ENCODE data around the gene RAB37.

The RAB37 gene, protein sequence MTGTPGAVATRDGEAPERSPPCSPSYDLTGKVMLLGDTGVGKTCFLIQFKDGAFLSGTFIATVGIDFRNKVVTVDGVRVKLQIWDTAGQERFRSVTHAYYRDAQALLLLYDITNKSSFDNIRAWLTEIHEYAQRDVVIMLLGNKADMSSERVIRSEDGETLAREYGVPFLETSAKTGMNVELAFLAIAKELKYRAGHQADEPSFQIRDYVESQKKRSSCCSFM

DNA sequence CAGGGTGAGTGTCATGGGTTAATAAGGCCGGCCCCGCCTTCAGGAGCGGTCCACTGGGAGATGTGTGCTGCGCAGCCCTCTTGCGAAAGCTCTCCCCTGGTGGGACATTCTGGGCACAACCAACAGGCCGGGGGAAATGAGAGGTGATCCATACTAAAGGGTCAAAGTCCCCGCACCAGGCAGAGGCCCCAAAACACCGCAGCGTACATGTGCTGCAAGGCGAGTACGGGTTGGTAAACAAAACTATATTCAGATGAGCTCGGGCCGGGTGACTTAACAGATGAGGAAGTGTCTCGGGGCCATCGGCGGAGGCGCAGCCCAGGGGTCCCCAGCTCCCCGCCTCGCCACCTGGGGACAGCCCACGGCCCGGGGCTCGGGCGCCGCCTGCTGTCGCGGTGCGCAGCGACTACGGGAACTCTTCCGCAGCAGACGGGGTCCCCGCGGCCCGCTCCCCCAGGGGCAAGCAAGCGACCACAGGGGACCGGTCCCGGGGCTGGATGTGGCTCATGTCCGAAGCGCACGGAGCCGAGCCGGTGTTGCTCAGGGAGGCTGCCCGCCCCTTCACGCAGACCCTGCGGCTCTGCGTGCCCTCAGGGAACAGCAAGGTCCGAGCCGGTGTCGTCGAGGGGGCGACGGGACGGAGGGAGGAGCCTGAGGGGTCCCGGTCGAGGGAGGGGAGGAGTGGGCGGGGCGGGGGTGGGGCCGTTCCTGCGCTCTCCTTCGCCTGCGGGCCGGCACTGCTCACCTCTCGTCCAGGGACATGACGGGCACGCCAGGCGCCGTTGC, at the start of gene RAB37:
Gene RAB37, plus strand, starts transcription at position 744 of the 786 bp plus-strand sequence. Its CDS starts 17 bp downstream, at position 761.
- peak; percentile 80 for DNase-seq

DNA sequence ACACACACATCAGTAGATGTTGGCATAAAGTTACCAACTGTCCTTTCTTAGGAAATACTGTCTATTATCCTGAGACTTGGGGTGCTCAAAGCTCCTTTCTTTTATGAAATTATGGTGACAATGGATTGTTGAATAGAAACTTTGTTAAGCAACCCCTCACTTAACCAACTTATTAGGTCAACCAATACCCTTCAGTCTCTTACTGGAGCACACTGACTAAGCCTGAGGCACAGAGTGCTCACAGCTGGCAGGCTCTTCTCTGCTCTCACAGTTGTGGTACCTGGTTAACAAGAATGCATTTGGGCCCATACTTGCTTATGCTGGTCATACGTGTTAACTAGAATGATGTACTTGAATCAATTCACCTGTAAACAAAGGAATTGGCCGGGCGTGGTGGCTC, 49.2 kb upstream of the RAB37 start:
- no peak for DNase-seq

DNA sequence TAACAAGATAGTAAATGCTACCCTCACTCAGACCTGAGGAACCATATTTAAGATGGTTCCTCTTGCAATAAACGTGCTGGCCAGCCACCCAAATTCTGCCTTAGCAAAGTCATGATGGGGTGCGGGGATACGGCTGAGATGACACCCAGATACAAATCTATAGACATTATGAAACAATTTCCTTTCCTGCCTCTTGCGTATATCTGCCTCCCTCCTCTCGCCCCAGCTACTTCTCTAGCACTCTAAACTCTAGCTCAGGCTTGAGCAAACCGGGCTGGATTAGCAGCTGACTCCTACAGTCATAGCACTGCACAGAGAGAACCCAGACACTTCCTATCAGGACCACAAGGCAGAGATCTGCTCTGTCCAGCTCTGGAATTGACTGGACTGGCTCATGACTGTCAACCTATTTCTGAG, 46.6 kb upstream of the RAB37 start:
- DNase-seq, result no peak

- no peak for DNase-seq
Observed at GRCh38 chr17:74691151-74691550, 45.9 kb upstream of the RAB37 start.

DNA sequence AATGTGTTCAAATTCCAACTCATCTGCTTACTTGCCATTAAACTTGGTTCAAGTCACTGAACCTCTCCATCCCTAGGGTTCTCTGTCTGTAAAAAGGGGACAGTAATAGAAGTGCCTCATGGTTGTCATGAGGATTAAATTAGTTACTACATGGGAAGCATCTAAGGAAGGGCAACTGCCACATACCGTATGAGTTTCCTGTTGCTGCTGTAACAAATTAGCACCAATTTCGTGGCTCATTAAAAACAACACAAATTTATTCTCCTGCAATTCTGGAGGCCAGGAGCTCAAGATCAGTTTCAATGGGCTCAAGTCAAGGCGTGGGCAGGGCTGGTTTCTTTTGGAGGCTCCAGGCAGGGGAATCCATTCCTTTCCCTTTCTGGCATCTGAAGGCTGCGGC, 43.0 kb upstream of the RAB37 start:
- DNase-seq, result no peak

DNA sequence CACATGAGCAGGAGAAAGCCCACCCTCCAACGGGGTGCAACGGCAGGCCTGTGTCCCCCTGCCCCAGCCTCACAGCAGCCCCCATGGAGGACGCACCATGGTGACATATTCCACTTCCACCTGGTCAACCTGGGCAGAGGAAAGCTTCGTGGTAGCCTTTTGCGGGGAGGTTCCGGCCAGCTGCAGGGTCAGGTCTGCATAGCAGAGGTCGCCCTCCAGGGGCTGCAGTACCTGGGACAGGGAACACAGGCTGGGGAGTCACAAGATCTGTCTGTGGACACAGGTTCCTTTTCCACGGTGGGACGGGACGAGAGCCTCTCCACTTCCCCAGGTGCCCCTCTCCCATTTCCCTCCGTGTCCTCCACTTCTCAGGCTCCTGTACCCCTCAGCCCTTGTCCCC, 41.4 kb upstream of the RAB37 start:
- no peak for DNase-seq

- no peak for DNase-seq
Observed at GRCh38 chr17:74697515-74697914, 39.5 kb upstream of the RAB37 start.

DNA sequence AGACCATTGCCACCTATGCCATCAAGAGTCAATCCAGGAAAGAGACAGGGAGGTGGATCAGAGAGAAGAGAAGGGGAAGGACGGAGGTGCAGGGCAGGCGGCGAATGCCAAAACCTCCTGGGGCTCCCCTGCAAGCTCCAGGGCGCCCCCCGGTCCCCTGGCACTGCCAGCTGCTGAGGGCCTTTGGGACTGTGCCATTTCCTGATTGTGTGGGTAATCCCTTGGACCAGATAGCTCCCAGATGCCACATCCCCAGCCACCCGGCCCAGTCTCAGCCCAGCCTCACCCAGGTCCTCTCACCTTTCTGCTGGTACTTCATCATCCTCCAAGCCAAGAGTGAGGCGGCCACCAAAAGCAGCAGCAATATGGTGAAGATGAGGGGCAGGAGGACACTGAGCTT, 39.0 kb upstream of the RAB37 start:
- DNase-seq, result no peak

DNA sequence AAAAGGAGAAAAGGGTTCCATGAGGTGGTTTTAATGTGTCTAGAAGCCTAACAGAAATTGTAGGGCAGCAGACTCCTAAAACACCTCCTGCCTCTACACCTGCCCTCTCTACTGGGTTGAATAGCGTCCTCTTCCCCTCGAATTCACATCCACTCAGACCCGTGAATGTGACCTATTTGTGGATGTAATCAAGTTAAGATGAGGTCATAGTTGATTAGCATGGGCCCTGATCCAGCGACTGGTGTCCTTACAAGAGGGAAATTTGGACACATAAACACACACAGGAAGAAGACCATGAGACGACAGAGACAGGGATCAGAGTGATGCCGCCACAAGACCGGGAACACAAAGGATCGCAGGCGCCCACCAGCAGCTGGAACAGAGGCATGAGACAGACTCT, 37.8 kb upstream of the RAB37 start:
- no peak for DNase-seq

DNA sequence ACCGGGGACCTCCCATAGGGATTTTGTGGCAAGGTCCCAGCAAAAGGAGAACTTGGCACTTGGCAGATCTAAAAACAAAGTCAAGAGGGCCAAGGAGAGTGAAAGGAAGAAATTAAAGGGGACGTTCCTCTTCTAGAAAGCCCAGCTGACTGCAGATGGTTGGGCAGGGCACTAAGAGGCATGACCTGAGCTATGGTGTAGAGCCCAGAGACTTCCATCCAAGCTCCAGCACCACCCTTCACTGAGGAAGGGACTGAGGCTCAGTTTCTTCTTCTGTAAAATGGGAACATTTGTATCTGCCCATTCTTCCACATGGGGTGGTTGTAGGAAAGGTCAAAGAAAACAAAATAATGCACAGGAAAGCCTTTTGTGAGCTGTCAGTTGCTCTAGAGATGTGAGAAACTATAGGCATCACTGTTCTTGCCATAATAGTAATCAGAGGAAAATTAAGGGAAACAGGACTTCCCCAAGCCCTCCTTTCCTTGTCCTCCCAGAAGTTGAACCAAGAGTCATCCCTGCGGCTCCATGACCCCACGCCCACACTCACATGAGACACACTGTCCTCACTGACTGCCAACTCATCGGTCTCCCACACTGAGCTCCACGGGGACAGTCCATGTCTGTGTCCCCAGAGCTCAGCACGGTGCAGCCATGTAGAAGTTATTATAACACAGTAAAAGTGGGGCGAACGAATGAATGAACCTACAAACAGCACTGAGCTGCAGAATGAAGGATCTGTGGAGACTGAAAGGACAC, 34.8 kb upstream of the RAB37 start:
- DNase-seq, result no peak

DNA sequence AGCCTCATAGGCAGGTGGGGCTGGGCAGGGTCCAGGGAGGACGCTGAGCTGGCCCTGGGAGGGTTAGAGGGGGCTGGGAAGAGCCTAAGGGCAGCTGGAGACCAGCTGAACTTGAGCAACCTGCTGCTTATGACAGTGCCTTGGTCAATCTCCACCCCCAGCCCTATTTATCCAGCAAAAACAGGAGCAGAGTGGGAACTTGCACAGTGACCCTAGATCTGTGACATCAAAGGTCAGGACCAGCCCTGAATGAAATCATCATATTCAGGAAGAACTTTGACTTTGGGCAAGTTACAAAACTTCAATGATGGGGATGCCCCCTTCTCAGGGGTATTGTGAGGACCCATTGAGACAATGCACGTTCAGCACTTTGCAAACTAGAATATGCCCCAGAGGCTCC, 33.7 kb upstream of the RAB37 start:
- no peak for DNase-seq

- DNase-seq, result peak; percentile 17
Observed at GRCh38 chr17:74704544-74704943, 32.5 kb upstream of the RAB37 start.

DNA sequence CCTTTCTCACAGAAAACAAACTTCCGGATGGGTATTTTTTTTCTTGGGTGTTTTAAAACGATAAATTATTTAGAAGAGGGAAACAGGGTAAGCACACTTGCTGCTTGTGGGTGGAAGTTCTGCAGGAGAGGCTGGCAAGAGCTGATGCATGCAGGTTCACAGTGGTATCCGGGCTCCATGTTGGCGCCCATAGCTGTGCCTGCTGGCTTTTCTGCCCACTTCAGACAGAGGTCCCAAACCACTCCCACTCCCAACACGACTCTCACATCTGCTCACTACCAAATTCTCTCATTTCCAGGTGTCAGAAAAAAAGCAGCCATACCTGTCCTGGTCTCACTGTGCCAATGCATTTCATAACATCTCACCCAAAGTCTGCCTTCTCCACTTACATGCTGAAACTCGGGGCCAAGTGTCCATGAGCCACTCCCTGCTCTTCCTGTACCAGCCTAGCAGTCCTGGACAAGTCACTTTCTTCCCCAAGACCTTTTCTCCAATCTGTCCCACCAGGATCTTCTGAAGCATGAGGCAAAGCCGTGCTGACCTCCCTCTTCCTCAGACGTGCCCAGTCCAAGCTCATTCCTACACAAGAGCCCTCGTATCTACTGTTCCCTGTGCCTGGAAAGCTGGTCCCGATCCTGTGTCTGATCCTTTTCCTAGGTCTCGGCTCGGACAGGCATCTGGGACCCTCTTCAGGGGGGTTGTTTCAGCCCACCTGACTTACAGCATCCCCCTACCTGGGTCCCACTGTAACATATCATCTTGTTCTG, 25.8 kb upstream of the RAB37 start:
- DNase-seq, result no peak

DNA sequence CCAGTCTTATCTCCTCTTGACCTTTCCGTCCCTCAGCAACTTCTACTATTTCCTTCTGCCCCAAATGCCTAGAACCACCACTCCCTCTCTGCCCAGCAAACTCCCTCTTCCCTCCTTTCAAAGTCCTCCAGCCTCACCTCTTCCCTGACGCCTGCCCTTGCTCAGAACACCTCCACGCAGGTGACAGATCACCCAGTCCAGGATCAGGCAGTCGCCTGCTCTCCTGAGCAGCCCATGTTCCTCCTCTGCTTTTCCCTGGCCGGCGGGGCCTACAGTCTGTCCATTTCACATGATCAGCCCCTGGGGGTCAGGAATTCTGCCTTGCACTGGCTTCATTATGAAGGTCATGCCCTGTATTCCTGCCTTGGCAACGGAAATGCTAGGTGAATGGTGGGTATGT, 24.8 kb upstream of the RAB37 start:
- DNase-seq, result no peak

DNA sequence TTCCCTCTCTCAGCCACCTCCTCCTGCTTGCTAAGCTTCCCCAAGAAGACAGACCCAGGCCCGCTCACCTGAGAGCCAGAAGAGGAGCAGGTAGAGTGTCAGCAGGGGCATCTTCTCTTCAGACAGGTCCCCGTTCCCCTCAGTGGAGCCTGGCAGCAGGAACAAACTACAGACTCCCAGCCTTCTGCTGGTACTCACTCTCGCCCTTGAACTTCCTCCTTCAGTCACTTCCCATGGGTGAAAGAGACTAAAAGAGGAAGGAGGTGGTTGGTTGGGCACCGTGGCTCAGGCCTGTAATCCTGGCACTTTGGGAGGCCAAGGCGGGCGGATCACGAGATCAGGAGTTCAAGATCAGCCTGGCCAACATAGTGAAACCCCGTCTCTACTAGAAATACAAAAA, 24.3 kb upstream of the RAB37 start, which contains the start of gene CD300LF:
Gene CD300LF, minus strand, starts transcription at position 168 of the 400 bp plus-strand sequence. Its CDS starts 57 bp downstream, at position 111.
- no peak for DNase-seq

- no peak for DNase-seq
Observed at GRCh38 chr17:74713171-74713755, 23.8 kb upstream of the RAB37 start.

DNA sequence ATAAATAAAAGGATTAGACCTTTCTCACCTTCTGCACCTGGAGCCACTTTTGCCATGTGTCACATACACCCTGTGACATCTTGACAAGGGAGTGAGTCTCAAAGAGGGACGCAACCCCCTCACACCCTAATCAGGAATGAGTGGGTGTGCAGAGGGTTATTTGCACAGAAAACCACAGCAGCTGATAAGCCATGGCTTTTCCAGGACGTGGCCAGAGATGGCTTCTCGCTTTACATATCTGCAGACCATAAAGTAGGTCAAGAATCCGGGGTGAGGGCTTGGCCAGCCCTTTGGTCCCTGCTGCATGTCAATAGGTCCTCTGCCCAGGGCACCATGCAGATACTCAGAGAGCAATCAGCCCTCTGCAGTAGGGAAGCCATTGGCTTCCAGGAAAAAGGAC, 21.9 kb upstream of the RAB37 start:
- peak; percentile 69 for DNase-seq

GRCh38 chr17:74720506-74720905, 16.6 kb upstream of the RAB37 start:
- no peak for DNase-seq

GRCh38 chr17:74722782-74723181, 14.3 kb upstream of the RAB37 start:
- DNase-seq, result no peak

DNA sequence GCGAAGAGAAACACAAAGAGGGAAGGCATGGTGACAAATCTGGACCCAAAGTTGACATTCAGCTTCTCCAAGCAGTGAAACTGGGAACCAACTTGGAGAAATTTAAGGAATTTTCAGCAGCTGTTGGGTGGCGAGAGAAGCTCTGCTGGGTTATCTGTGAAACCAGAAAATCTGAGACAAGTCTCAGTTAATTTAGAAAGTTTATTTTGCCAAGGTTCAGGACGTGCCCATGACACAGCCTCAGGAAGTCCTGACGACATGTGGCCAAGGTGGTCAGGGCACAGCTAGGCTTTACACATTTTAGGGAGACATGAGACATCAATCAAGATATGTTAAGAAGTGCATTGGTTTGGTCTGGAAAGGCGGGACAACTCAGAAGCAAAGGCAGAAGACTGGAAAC, 13.2 kb upstream of the RAB37 start:
- DNase-seq, result no peak

GRCh38 chr17:74725111-74725510, 11.9 kb upstream of the RAB37 start:
- no peak for DNase-seq

DNA sequence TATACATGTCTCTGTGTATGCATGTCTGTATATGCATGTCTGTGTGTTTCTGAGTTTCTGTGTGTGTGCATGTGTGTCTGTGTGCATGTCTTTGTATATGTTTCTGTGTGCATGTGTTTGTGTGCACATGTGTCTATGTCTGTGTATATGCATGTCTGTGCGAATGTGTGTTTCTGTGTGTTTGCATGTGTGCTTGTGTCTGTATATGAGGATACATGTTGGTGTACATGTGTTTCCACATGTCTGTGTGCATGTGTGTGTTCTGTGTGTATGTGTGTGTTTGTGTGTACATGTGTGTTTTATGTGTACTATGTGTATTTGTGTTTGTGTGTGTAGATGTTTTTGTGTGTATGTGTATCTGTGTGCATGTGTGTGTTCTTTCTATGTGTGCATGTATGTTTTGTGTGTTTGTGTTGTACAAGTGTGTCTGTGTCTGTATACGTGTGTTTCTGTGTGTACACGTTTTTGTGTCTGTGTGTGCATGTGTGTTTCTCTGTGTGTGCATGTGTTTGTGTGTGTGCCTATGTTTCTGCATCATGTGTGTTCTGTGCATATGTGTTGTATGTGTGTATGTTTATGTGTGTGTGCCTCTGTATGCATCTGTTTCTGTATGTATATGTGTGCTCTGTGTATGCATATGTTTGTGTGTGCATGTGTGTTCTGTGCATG, 8.9 kb upstream of the RAB37 start:
- DNase-seq, result no peak
